ENCODE measurements around the gene ZNF827.

DNA sequence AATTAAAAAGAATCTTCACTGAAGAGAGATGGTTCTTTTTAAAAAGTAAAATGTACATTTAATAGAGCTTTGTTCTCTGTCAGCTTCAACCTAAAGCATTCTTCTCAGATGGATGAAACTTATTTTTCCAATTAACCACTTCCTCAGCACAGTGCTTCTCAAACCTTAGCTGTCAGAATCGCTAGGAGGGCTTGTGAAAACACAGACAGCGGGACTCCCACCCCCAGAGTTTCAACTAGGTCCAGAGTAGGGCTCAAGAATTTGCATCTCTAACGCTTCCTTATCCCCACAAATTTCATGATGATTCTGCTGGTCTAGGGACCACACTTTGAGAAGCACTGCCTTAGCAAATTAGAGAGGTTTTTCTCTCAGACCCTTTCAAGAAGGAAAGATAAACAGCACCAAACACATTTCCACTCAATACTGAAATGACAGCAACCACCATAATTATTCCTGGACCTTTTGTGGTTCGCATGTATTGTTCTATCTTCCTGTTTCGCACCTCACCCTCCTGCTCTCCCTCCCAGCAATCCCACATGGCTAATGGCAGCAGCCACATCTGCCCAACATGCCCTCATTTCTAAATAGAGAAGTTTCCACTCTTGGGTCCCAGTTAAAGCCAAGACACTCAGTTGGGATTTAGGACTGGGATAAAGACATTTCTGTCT is 73.2 kb downstream of the ZNF827 start:
- TF ChIP-seq, protein P1, sequence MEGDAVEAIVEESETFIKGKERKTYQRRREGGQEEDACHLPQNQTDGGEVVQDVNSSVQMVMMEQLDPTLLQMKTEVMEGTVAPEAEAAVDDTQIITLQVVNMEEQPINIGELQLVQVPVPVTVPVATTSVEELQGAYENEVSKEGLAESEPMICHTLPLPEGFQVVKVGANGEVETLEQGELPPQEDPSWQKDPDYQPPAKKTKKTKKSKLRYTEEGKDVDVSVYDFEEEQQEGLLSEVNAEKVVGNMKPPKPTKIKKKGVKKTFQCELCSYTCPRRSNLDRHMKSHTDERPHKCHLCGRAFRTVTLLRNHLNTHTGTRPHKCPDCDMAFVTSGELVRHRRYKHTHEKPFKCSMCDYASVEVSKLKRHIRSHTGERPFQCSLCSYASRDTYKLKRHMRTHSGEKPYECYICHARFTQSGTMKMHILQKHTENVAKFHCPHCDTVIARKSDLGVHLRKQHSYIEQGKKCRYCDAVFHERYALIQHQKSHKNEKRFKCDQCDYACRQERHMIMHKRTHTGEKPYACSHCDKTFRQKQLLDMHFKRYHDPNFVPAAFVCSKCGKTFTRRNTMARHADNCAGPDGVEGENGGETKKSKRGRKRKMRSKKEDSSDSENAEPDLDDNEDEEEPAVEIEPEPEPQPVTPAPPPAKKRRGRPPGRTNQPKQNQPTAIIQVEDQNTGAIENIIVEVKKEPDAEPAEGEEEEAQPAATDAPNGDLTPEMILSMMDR (conservative IDR thresholded peaks at IDR 0.05), result no peak
- TF ChIP-seq ZFX (IDR thresholded peaks at IDR 0.05), result no peak
